Stimulated activated naive CD4-positive, alpha-beta T cell (primary cell): Measurements from ENCODE around the gene FXN.

ENCODE experiments used
- DNase-seq, 6 experiments: peaks; one replicate each; lab custom pipeline; 2025; lab: John Stamatoyannopoulos, UW

The FXN gene

GRCh38 chr9:69141851-69142250 lies 106.3 kb downstream of the FXN start:
- no peak for DNase-seq

- DNase-seq, result no peak
These were observed 107.7 kb downstream of the FXN start for GRCh38 chr9:69143291-69143690.

GRCh38 chr9:69145144-69145715 lies 109.7 kb downstream of the FXN start:
- DNase-seq, result no peak

- DNase-seq, result no peak
These were observed 111.7 kb downstream of the FXN start for GRCh38 chr9:69147041-69147834.

- no peak for DNase-seq
These were observed 113.8 kb downstream of the FXN start for GRCh38 chr9:69149321-69149807.
